GM12892 (cell line): ENCODE measurements around the gene PIGM.

ENCODE experiments used
- POLR2A ChIP-seq: IDR thresholded peaks from 2 replicates; pipeline ENCODE4 v1.6.1; 2011; ENCODE audit warnings: low read depth, low read length, control low read depth
- POLR2AphosphoS5 ChIP-seq: IDR thresholded peaks from 2 replicates; pipeline ENCODE4 v1.6.1; 2011; ENCODE audit warnings: low read depth, low read length, control low read depth

DNA sequence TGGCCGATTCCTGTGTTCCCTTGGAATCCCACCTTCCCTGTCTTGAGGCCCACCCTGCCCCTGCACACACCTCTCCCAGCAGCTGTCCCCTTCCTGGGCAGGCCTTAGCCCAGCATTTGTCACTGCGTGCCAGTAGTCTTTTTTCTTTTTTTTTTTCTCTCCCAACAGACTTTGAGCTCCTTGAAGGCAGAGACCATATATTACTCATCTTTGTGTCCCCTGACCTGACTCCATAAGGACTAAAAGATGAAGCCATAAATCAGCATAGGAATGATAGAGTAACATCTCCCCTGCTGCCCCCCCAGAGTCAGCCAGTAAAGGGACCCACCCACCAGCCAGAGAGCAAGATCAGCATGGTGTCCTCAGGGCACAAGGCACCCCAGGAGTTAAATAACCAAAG, 27.4 kb downstream of the PIGM start:
- TF ChIP-seq POLR2AphosphoS5 (no peak), POLR2A (no peak)
